ENCODE results near the gene PPFIBP2. TPM values are rescaled to one million over a fixed set of nuclear protein-coding genes. Genes with fewer than 3 reads are reported as not detected.

PPFIBP2 gene
- total RNA-seq, 1 experiment from 2014 or later = 5.7 TPM

DNA sequence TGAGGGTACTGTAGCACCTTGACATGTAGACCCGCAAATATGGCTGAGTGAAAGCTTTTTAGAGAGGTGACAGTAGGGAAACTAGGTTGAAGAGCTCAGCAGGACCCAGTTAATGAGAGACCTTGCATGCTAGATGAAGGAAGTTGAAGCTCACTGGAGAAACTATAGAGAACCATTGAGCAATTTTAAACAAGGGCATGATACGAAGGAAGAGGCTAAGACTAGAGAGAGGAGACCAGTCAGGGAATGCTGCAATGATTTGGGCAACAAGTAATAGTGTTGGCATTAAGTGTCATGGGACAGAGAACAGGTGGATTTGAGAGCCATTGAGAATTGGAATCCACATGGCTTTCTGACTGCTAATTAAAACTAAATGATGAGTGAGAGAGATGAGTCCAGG lies 24.4 kb upstream of the PPFIBP2 start (continued):
- TF ChIP-seq YY1 (IDR thresholded peaks at IDR 0.05; ENCODE audit: extremely low read depth, insufficient replicate concordance, low read depth, low read length) (no peak), POLR2A (IDR thresholded peaks at IDR 0.05; ENCODE audit: borderline replicate concordance, extremely low read depth, insufficient read depth, insufficient read length) (no peak), EZH2phosphoT487 (IDR thresholded peaks at IDR 0.05; ENCODE audit: borderline replicate concordance) (no peak), SIN3A (IDR thresholded peaks at IDR 0.05; ENCODE audit: low read depth) (no peak), EZH2 (IDR thresholded peaks at IDR 0.05) (no peak), RAD21 (IDR thresholded peaks at IDR 0.05; ENCODE audit: low read depth) (no peak), CEBPB (IDR thresholded peaks at IDR 0.05; ENCODE audit: low read depth) (no peak), ATF3 (IDR thresholded peaks at IDR 0.05) (no peak), ZFX (IDR thresholded peaks at IDR 0.05) (no peak)

DNA sequence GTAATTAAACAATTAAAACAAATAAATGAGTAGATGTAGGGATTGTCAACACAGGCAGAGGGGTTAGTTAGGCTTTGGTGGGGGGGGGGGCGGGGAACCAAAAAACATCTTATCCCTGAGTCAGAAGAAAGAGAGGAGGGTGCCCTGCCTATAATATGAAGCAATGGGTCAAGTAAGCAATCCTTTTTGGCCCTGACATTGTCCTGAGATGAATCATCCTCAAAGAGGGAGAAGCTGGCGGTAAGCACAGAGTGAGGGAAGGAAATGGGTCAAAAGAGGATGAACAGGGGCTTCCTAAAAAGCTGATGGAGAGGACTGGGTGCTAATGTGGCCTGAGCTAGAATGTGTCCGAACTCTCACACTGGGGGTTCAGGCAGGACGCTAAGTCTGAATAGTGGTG lies 23.7 kb upstream of the PPFIBP2 start:
- no peak for DNase-seq (ENCODE audit: low read depth, low spot score)
- RAD21 ChIA-PET (ENCODE audit: low non-redundant PET in 1 of 2, low total read pairs in 2 of 2, uncharacterized antibody in 2 of 2, unreplicated experiment in 2 of 2) = no interaction called here

More for the DNA sequence above, 23.7 kb upstream of the PPFIBP2 start:
- Histone ChIP-seq H4K20me1 (ENCODE audit: insufficient read depth) (no peaks in the 10 kb centered on the region), H3K9ac (ENCODE audit: low read length) (no peak overlapping the region), H3K36me3 (ENCODE audit: control insufficient read depth in 1 of 2, insufficient read depth in 2 of 2, low read length in 2 of 2) (no peaks in the 10 kb centered on the region), H3K27ac (ENCODE audit: low read depth, low read length) (no peak overlapping the region), H3K4me3 (replicated peaks in 1 of 2; ENCODE audit: low read depth in 1 of 2, low read length in 2 of 2) (no peak overlapping the region), H3K79me2 (ENCODE audit: insufficient read depth, low read length) (no peaks in the 10 kb centered on the region), H3K4me2 (ENCODE audit: low read length) (no peak overlapping the region), H3K9me2 (ENCODE audit: insufficient read depth) (no peaks in the 10 kb centered on the region), H3K9me3 (ENCODE audit: control insufficient read depth in 1 of 2, insufficient read depth in 1 of 2, low read depth in 1 of 2, low read length in 2 of 2) (no peaks in the 10 kb centered on the region), H3K27me3 (ENCODE audit: insufficient read depth, low read length) (peaks cover 51% of the 10 kb centered on the region), H2AFZ (ENCODE audit: low read depth, low read length, poor library complexity, severe bottlenecking) (no peak overlapping the region), H3K4me1 (ENCODE audit: control insufficient read depth in 1 of 2, insufficient read depth in 2 of 2, low read length in 2 of 2) (no peaks in the 10 kb centered on the region)
- BruUV-seq (replicated peaks) = no TSS peak
- no peak for TF ChIP-seq POLR2A (IDR thresholded peaks at IDR 0.05; ENCODE audit: borderline replicate concordance, extremely low read depth, insufficient read depth, insufficient read length)
- no peak for TF ChIP-seq FOSL1 (IDR thresholded peaks at IDR 0.05; ENCODE audit: low read depth)
- no peak for TF ChIP-seq EZH2 (IDR thresholded peaks at IDR 0.05)
- TF ChIP-seq POLR2AphosphoS5 (IDR thresholded peaks at IDR 0.05; ENCODE audit: low read depth, low read length) = no peak
- TF ChIP-seq REST (IDR thresholded peaks at IDR 0.05; ENCODE audit: low read depth) = no peak
- TF ChIP-seq, protein P1, sequence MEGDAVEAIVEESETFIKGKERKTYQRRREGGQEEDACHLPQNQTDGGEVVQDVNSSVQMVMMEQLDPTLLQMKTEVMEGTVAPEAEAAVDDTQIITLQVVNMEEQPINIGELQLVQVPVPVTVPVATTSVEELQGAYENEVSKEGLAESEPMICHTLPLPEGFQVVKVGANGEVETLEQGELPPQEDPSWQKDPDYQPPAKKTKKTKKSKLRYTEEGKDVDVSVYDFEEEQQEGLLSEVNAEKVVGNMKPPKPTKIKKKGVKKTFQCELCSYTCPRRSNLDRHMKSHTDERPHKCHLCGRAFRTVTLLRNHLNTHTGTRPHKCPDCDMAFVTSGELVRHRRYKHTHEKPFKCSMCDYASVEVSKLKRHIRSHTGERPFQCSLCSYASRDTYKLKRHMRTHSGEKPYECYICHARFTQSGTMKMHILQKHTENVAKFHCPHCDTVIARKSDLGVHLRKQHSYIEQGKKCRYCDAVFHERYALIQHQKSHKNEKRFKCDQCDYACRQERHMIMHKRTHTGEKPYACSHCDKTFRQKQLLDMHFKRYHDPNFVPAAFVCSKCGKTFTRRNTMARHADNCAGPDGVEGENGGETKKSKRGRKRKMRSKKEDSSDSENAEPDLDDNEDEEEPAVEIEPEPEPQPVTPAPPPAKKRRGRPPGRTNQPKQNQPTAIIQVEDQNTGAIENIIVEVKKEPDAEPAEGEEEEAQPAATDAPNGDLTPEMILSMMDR (IDR thresholded peaks at IDR 0.05 in 2 of 3, conservative IDR thresholded peaks at IDR 0.05 in 1 of 3; ENCODE audit: borderline replicate concordance in 1 of 3, insufficient read depth in 1 of 3, low read depth in 2 of 3, low read length in 2 of 3) = no peak
- TF ChIP-seq ZNF274 (IDR thresholded peaks at IDR 0.05; ENCODE audit: low read depth, low read length) = no peak
- no peak for TF ChIP-seq EGR1 (IDR thresholded peaks at IDR 0.05; ENCODE audit: low read depth)
- TF ChIP-seq JUND (IDR thresholded peaks at IDR 0.05) = no peak
- no peak for TF ChIP-seq YY1 (IDR thresholded peaks at IDR 0.05; ENCODE audit: extremely low read depth, insufficient replicate concordance, low read depth, low read length)
- TF ChIP-seq RAD21 (IDR thresholded peaks at IDR 0.05; ENCODE audit: low read depth) = no peak
- TF ChIP-seq ELF1 (IDR thresholded peaks at IDR 0.05; ENCODE audit: borderline replicate concordance, low read depth) = no peak
- no peak for TF ChIP-seq SIN3A (IDR thresholded peaks at IDR 0.05; ENCODE audit: low read depth)
- no peak for TF ChIP-seq EZH2phosphoT487 (IDR thresholded peaks at IDR 0.05; ENCODE audit: borderline replicate concordance)
- no peak for TF ChIP-seq ZBTB33 (IDR thresholded peaks at IDR 0.05; ENCODE audit: extremely low read depth, insufficient replicate concordance, low read length)
- intact Hi-C loops (cut with micrococcal nuclease) = no loop called here
- CTCF ChIA-PET = no interaction called here
- POLR2A ChIA-PET = no interaction called here
- no peak for ATAC-seq

All from HCT116 (cell line).